HG03064 (cell line): ENCODE measurements around the gene SPEM1.

Experiments used
- ATAC-seq: cut with Tn5 transposase; IDR thresholded peaks from one replicate; pipeline ENCODE4 v1.9.1; 2021; ENCODE audit warnings: low read depth; ENCODE audit not compliant: unreplicated experiment

The SPEM1 gene

DNA sequence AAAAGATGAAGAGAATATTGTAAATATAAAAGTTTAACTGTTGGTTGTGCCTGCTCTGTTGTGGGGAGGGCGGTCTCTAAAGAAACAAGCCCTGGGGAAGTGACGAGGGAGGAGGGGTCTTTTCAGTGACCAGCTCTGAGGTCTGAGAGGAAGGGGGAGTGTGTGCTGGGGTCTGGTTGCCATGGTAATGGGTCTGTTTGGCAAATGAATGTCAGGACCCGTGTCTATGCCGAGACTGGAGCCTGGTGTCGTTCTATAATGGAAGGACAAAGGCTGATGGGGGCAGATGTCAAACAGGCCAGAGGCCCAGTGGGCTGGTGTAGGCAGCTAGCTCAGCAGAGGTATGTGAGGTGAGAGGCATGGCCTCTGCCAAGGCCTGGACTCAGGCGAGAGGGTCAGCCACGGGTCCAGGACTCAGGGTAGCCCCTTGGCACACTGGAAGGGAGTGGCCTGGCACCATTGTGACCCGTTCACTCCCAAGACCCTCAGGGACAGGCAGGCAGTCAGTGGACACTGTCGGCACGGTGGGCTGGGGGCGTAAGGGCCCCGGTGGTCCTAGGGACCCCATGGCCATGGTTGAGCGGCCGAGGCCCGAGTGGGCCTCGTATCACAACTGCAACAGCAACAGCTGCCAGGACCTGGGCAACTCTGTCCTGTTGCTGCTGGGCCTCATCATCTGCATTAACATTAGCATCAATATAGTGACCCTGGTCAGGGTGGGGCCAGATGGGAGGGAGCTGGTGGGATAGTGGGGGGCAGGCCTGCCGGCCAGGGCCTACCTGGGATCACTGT lies at the start of gene SPEM1:
TSS of gene SPEM1 (plus strand) at position 506 of the 792 bp plus-strand sequence. CDS start at position 567, 61 bp downstream.
- ATAC-seq, result no peak

GRCh38 chr17:7370853-7371252 lies 49.3 kb upstream of the SPEM1 start:
- ATAC-seq, result no peak

DNA sequence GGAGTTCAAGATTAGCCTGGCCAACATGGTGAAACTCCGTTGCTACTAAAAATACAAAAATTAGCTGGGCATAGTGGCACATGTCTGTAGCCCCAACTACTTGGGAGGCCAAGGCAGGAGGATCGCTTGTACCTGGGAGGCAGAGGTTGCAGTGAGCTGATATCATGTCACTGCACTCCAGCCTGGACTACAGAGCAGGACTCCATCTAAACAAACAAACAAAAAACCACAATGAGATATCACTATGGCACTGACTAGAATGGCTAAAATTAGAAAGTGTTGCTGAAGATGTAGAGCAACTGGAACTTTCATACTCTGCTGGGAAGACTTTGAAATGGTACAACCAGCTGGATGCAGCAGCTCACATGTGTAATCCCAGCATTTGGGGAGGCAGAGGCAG lies 45.8 kb upstream of the SPEM1 start:
- no peak for ATAC-seq

GRCh38 chr17:7379134-7379533 lies 41.0 kb upstream of the SPEM1 start:
- ATAC-seq, result no peak

DNA sequence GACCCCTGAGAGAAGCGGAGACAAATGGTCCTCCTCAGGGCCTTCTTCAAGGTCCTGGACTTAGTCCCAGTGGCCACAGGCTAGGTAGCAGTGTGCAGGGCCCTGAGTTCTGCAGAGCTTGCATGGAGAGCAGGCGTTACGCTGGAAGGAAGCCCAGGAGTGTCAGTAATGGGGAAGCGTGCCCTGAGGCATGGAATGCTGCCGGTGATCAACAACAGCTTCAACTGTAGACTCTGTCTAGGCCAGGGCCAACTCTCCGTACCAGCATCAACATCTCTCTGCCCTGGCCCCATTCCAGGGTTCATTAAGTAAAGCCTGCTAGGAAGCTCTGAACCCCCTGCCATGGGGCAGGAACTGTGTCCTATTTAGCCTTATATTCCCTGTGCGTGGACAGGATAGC lies 39.8 kb upstream of the SPEM1 start:
- no peak for ATAC-seq

GRCh38 chr17:7380855-7381683 lies 39.1 kb upstream of the SPEM1 start, which contains the start of gene TNK1:
TSS of gene TNK1 (plus strand) at chr17:7381089. CDS start at chr17:7382927, 1,838 bp downstream.
- ATAC-seq, result no peak

DNA sequence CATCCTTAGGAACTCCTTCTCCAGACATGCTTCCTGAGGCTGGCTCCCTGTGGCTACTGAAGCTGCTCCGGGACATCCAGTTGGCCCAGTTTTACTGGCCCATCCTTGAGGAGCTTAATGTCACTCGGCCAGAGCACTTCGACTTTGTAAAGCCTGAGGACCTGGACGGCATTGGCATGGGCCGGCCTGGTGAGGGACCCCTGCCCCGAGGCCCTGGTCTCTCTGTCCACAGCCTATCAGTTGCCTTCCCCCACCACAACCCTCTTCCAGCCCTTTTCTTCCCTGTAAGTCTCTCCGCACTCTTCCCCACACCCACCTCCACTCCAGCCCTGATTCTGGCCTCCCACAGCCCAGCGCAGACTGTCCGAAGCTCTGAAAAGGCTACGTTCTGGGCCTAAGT lies 37.2 kb upstream of the SPEM1 start:
- no peak for ATAC-seq

GRCh38 chr17:7383371-7383741 lies 36.8 kb upstream of the SPEM1 start:
- no peak for ATAC-seq

- ATAC-seq, result no peak
Observed at GRCh38 chr17:7383742-7384488, 36.2 kb upstream of the SPEM1 start.

GRCh38 chr17:7384489-7385081 lies 35.5 kb upstream of the SPEM1 start:
- no peak for ATAC-seq

DNA sequence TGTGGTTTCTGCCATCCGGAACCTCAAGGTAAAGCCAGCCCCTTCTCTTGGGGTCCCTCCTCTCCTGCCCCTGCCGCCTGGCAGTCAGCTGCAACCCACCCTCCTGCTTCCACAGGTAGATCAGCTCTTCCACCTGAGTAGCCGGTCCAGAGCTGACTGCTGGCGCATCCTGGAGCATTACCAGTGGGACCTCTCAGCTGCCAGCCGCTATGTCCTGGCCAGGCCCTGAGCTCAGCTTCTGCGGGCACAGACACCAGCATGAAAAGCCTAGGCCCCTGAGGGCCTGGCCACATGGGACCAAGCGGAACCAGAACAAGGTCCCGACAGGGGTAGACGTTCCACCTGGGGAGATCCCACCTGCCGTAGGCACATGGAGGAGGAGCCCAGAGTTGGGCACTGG lies 31.3 kb upstream of the SPEM1 start:
- ATAC-seq, result no peak

GRCh38 chr17:7389924-7390910 lies 29.9 kb upstream of the SPEM1 start:
- ATAC-seq, result no peak

- no peak for ATAC-seq
Observed at GRCh38 chr17:7391307-7391706, 28.8 kb upstream of the SPEM1 start.

DNA sequence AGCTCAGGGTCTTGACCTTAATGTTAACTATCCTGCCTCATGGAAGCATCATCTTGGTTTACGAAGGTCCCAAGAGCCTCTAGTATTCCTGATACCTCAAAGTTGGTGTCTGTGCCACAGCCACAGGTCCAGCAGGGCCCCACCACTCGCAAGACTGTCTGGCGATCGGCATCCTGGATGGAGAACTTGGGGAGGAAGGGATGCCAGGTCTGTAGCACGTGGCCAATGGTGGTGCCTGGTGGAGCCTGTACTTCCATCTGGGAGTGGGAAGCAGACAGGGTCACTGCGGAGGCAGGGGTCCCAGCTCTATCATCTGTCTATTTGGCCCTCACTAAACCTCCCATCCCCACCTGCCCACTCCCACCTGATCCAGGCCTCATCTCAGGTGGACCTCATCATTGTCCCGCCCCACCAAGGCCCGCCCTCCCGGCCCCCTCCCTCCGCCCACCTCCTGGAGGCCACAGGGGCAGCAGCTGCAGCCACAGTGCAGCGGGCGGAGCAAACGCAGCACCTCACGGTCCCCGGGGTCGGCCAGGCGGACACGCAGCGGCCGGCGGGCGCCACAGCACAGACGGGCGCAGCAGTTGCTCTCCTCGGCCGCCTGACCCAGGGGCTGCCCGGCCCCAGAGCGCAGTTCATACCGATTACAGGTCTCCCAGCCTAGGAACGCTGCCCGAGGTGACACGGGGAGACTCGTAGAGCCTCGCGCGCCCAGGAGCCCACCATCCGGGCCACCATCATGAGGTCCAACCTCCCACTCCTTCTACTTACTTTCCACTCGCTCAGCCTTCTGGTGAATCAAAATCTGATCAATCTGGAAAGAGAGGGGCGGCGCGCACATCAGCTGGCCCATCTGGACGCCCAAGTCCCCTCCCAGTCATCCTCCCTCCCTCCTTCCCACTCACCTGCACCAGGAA lies 27.2 kb upstream of the SPEM1 start:
- ATAC-seq, result no peak

GRCh38 chr17:7393613-7394451 lies 26.3 kb upstream of the SPEM1 start:
- peak; percentile 52 for ATAC-seq

GRCh38 chr17:7394452-7395191 lies 25.5 kb upstream of the SPEM1 start, which contains the start of gene PLSCR3:
TSS of gene PLSCR3 (minus strand) at chr17:7394525. CDS start at chr17:7394110, 415 bp downstream.
- peak; percentile 66 for ATAC-seq

- no peak for ATAC-seq
Observed at GRCh38 chr17:7396147-7396546, 24.0 kb upstream of the SPEM1 start.
